Heart left ventricle (tissue), 16 donors: Measurements from ENCODE around the gene MRC2. TPM values are rescaled to one million over a fixed set of nuclear protein-coding genes. Genes with fewer than 3 reads are reported as not detected.

Experiments
- ATAC-seq, 4 donors: fragments of 200-7000 bp; cut with Tn5 transposase; one replicate each; pipeline ENCODE4 v1.9.1; 2020 to 2022; ENCODE audit warnings: moderate library complexity in 4 of 4, mild to moderate bottlenecking in 3 of 4, moderate number of reproducible peaks in 1 of 4
- DNase-seq, 5 donors: peaks; one replicate each; pipeline ENCODE4 v3.0.0-alpha.2; 2020
- H3K27ac ChIP-seq, 12 donors: fragments of 200-600 bp; sonication (generic) in 4 of 12; one replicate each; pipeline versions ENCODE4 v1.5.0 to v1.8.0; 2016 to 2022; ENCODE audit warnings: mild to moderate bottlenecking in 2 of 12
- H3K27me3 ChIP-seq, 9 donors: fragments of 200-600 bp; sonication (generic) in 2 of 9; one replicate each; pipeline versions ENCODE4 v1.5.1 to v1.8.0; 2016 to 2022; ENCODE audit warnings: mild to moderate bottlenecking in 3 of 9
- H3K36me3 ChIP-seq, 9 donors: fragments of 200-600 bp; sonication (generic) in 2 of 9; one replicate each; pipeline versions ENCODE4 v1.5.0 to v1.8.0; 2018 to 2022; ENCODE audit warnings: mild to moderate bottlenecking in 2 of 9
- H3K4me1 ChIP-seq, 12 donors: fragments of 200-600 bp; sonication (generic) in 4 of 12; one replicate each; pipeline versions ENCODE4 v1.5.0 to v1.8.0; 2016 to 2022; ENCODE audit warnings: mild to moderate bottlenecking in 3 of 12
- H3K4me3 ChIP-seq, 12 donors: fragments of 200-600 bp; sonication (generic) in 4 of 12; one replicate each; pipeline versions ENCODE4 v1.5.0 to v1.8.0; 2017 to 2022; ENCODE audit warnings: mild to moderate bottlenecking in 9 of 12, moderate library complexity in 4 of 12
- H3K9me3 ChIP-seq, 12 donors: fragments of 200-600 bp; sonication (generic) in 4 of 12; one replicate each; pipeline versions ENCODE4 v1.5.0 to v1.8.0; 2016 to 2022; ENCODE audit warnings: mild to moderate bottlenecking in 1 of 12
- CTCF ChIP-seq, 12 donors: fragments of 200-600 bp; sonication (generic) in 4 of 12; IDR thresholded peaks; one replicate each; pipeline versions ENCODE4 v1.5.0 to v1.8.0; 2018 to 2022; ENCODE audit warnings: antibody characterized with exemption in 12 of 12, mild to moderate bottlenecking in 5 of 12
- POLR2A ChIP-seq, 2 donors: fragments of 450-650 bp; IDR thresholded peaks; one replicate each; pipeline ENCODE4 v1.6.1; 2017; ENCODE audit warnings: antibody characterized with exemption in 2 of 2, mild to moderate bottlenecking in 2 of 2, moderate library complexity in 2 of 2
- WGBS, 4 donors: extraction: QIAGEN DNeasy Blood & Tissue Kit in 2 of 4; methylation state at CpG; one replicate each; pipeline versions ENCODE4 v1.1.5 to v1.1.7; 2013 to 2018; 5-methylcytosine and 5-hydroxymethylcytosine counted together
- intact Hi-C, 10 donors: fragments of 100-400 bp; cut with DNase I; formaldehyde crosslinking; loops; one replicate each; pipeline versions ENCODE4 v1.11.1 to v1.14.2; 2022
- polyA plus RNA-seq, 2 donors: library from polyadenylated mRNA; stranded (reverse); fragments of 200-250 nt; gene quantifications; one replicate each; pipeline ENCODE4 v1.2.3, GENCODE V29; 2013
- total RNA-seq, 9 donors: library from RNA; depleted of rRNA in 2 of 9; stranded (reverse); fragments of >200 nt in 2 of 9; fragmentation: NEBNext Ultra II Directional in 3 of 9; extraction: Animal tissue kit (Norgen Biotek cat#: 25700) in 3 of 9; gene quantifications; one replicate each; pipeline versions ENCODE4 v1.1.0 to v1.2.4, GENCODE V29; 2016 to 2023
- donor health status: ischemic (EF 13 %, LVEDD 7.1; RV severe dilation, severe dysfunction).
- donor health status: healthy with polysubstance abuse.
- donor health status: DM: no; HTN: yes; CAD: no.
- donor health status: DM: no; HTN: no; CAD: no.
- donor health status: ischemic (EF 25% LVEDD 6.9; RV normal size, moderate dysfunction).
- donor health status: ischemic (EF 25% LVEDD 5.7; RV mildly dilated, moderate dysfunction).
- donor health status: healthy.
- donor health status: DM: yes; HTN: yes; CAD: no.
- donor health status: ischemic (EF 35%, LVEDD 5.7; RV mildly dilated, moderate dysfunction).
- donor health status: nonischemic (EF 11% LVEDD 7.7; RV severe dilation, severe dysfunction).
- donor health status: DM: yes; HTN: yes; CAD: no.
- donor health status: PGD.
- donor health status: ischemic (EF 29% LVEDD 5.4; RV normal size, mild dysfunction).
- donor health status: nonischemic (EF 23%, LVEDD 6.1; RV moderate dilation, normal function).

MRC2 gene
- total and polyA plus RNA-seq, 11 donors = 13.1 to 50.8 (median 21.0) TPM

DNA sequence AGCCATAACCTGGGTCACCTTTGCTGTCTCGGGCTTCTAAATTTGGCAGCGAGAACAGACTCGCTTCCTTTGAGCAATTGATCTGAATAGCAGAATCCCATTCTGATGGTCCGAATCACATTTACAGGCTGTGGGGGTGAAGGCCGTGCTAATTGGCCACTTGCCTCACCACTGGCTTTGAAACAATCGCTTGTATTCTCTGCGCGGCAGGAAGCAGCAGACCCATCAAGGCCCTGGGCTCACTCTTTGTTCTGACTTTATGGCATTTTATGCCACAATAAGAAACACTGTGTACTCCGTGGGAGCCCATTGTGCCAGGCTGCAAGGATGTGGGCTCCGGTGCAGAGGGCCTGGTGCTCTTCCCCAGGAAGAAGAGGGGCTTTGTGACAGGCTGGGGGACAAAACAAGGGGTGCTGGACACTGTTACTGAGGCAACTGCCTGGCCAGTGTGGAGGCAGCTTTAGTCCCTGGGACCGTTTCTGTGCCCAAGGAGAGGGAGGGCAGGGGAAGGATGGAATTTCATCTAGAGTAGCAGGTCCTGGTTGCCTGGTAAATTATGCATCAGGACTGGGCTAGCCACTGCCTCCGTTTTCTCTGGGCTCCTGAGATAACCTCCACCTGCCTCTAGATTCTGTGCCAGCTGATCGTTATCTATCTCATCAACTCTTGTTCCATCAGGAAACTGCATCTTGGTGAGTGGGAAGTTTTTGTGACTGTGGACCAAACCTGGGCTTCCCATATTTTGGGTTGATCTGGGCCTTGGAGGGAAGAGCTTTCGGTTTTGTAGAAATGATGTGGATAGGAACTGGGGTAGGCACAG, 78.5 kb downstream of the MRC2 start:
- H3K4me1 ChIP-seq = peaks cover 0 to 47% (median 25%) of the 10 kb centered on the region in 12 donors
- WGBS, 4 donors = 46 to 65% (median 52%) methylated on average over 14 of the region's 14 CpGs
- H3K9me3 ChIP-seq = peaks cover 0 to 8% (median 0%) of the 10 kb centered on the region in 12 donors
- H3K4me3 ChIP-seq = peak overlapping the region in 8 of 12 donors; percentile 8 to 91 (median 74)
- H3K27ac ChIP-seq = peak overlapping the region; percentile 49 to 93 (median 78)
- DNase-seq (peak in 1 of 5 donors; percentile 47), ATAC-seq (peak in 3 of 4 donors; percentile 5 to 69 (median 39))
- H3K27me3 ChIP-seq = peaks cover 0 to 13% (median 0%) of the 10 kb centered on the region in 9 donors
- TF ChIP-seq CTCF (IDR thresholded peaks at IDR 0.05) (no peak), POLR2A (IDR thresholded peaks at IDR 0.05) (no peak)
- H3K36me3 ChIP-seq = no peaks in the 10 kb centered on the region
- intact Hi-C loops = loop anchor here in 7 of 10 donors (1.0 to 10.0 kb wide), 6 partner anchors 20 to 701 kb away; no protein-coding TSS in a partner anchor

DNA sequence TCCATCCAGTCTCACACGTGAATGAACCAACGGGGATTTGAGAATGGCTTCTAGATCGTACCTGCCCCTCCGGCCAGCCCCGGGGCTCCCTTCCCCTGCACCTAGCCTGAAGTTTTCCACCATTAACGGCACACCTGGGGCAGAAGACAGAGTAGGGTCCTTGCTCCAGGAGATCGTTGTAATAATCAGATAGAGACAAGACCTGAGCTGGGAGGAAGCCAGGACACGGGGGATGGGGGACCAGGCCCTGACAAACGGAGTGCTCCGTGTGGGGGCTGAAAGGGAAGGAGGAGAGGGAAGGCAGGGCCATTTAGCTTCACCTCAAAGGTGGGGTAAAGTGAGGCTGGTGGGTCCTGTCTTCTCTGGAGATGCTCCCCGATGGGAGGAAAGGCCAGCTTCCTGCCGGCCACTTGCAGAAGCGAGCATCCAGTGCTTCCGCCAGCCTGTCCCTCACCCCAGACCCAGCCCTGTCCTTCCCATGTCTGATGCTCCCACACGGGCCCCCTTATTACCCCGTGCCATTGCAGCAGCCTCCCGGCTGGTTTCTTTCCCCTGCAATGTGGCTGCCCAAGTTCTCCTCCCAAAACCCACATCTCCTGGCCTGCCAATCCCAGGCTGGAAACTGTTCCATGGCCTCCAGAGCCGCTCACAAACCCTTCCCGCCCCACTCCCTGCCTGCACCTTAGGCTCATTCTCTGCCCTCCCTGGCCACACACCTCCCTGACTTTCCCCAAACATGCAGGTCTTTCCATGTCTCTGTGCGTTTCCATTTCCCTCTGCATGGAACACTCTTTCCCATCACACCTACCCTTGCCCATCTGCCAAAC, 79.3 kb downstream of the MRC2 start:
- no peak for DNase-seq
- peaks cover 0 to 47% (median 25%) of the 10 kb centered on the region in 12 donors for H3K4me1 ChIP-seq
- no peak for ATAC-seq

GRCh38 chr17:62707425-62707739, 79.9 kb downstream of the MRC2 start:
- 92 to 98% (median 97%) methylated on average over 9 of the region's 9 CpGs for WGBS, 4 donors
- DNase-seq = no peak

More for the DNA sequence above, 79.3 kb downstream of the MRC2 start:
- H3K27ac ChIP-seq = peak overlapping the region in 5 of 12 donors; percentile 9 to 93 (median 90)
- no peaks in the 10 kb centered on the region for H3K36me3 ChIP-seq
- H3K9me3 ChIP-seq = peaks cover 0 to 8% (median 0%) of the 10 kb centered on the region in 12 donors
- WGBS, 4 donors = 73 to 85% (median 83%) methylated on average over 20 of the region's 20 CpGs
- intact Hi-C loops = loop anchor here in 3 of 10 donors (10.0 kb wide), 2 partner anchors 188 to 698 kb away; no protein-coding TSS in a partner anchor
- peaks cover 0 to 13% (median 0%) of the 10 kb centered on the region in 9 donors for H3K27me3 ChIP-seq
- TF ChIP-seq CTCF (IDR thresholded peaks at IDR 0.05) (no peak), POLR2A (IDR thresholded peaks at IDR 0.05) (no peak)
- H3K4me3 ChIP-seq = no peak overlapping the region

More at GRCh38 chr17:62707425-62707739, 79.9 kb downstream of the MRC2 start:
- Histone ChIP-seq H3K27ac (no peak overlapping the region), H3K27me3 (peaks cover 0 to 13% (median 0%) of the 10 kb centered on the region in 9 donors), H3K4me1 (peaks cover 0 to 47% (median 25%) of the 10 kb centered on the region in 12 donors), H3K36me3 (no peaks in the 10 kb centered on the region), H3K4me3 (no peak overlapping the region), H3K9me3 (peaks cover 0 to 8% (median 0%) of the 10 kb centered on the region in 12 donors)
- ATAC-seq = no peak
- no peak for TF ChIP-seq CTCF (IDR thresholded peaks at IDR 0.05)
- no peak for TF ChIP-seq POLR2A (IDR thresholded peaks at IDR 0.05)
- intact Hi-C loops = loop anchor here in 3 of 10 donors (10.0 kb wide), 2 partner anchors 187 to 697 kb away; no protein-coding TSS in a partner anchor
